Daoy (cell line): Measurements from ENCODE around the gene ZNF280B. TPM values are rescaled to one million over a fixed set of nuclear protein-coding genes. Genes with fewer than 3 reads are reported as not detected.
"Not testable (repeated sequence)": the region's sequence is repeated elsewhere in the genome, so short reads cannot be mapped to it uniquely, and the experiment has no call there.

Experiments
- DNase-seq: peaks from one replicate; pipeline ENCODE4 v3.0.0-alpha.2; 2015; ENCODE audit warnings: low read depth
- total RNA-seq: library from RNA; depleted of rRNA; stranded (reverse); fragments of >200 nt; shearing (Covaris generic); gene quantifications from 2 replicates; pipeline ENCODE4 v1.2.3, GENCODE V29; 2014

Gene ZNF280B
- total RNA-seq, 1 experiment from 2014 or later, result 3.8 TPM

DNA sequence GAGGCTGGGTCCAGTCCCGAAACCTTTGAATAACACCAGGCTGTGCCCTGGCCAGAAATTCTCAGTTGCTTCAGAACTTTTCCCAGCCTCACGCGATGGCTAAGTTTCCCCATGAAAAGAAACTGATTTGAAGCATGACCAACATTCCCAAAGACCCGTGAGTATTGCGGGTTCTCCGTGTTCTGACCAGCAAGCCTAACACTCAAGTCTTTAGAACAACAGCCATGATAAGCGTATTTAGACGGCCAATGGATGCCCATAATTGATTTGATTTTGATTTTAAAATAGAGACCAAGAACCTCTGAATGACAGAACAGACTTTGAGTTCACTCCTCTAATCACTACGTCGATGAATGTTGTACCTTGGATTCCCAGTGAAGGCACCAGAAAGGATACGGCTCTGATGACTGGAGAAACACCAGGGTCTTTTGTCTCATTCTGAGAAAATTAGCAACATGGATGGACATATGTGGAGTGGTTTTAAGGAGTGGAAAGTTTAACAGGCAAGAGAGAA lies 43.9 kb downstream of the ZNF280B start:
- DNase-seq, result no peak

- peak; percentile 62 for DNase-seq
Measured at GRCh38 chr22:22463855-22464540, 44.5 kb downstream of the ZNF280B start.

GRCh38 chr22:22462813-22463567 lies 45.6 kb downstream of the ZNF280B start:
- no peak for DNase-seq

DNA sequence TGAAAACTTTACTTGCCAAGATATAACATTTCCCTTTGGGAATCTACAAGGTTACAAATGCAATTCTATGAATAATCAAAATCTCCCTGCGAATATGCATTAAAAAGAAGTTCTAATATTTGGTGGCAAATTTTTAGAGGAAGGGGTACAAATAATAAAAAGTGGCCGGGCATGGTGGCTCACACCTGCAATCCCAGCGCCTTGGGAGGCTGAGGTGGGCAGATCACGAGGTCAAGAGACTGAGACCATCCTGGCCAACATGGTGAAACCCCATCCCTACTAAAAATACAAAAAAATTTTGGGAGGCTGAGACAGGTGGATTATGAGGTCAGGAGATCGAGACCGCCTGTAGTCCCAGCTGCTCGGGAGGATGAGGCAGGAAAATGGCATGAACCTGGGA lies 47.0 kb downstream of the ZNF280B start:
- DNase-seq, result no peak

GRCh38 chr22:22461111-22461510 lies 47.4 kb downstream of the ZNF280B start:
- DNase-seq, result no peak

DNA sequence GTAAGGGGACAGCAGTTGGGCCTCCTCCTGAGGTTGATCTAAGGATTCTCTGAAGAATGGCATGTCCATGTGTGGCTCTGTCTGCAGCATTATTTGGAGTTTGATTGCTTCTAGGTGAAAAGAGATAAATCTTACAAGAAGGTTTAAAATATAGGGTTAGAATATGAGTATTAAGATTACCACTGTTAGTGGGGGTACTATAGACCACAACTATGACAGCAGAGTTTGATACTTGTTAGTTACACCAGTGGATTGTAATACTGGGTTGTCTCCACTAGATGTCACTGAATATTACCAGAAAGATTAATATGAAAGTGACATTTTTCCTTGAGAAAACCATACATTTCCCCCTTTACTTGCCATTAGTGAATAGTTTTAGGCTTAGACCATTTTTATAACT lies 47.9 kb downstream of the ZNF280B start:
- no peak for DNase-seq

- DNase-seq, result no peak
Measured at GRCh38 chr22:22460060-22460459, 48.5 kb downstream of the ZNF280B start.

DNA sequence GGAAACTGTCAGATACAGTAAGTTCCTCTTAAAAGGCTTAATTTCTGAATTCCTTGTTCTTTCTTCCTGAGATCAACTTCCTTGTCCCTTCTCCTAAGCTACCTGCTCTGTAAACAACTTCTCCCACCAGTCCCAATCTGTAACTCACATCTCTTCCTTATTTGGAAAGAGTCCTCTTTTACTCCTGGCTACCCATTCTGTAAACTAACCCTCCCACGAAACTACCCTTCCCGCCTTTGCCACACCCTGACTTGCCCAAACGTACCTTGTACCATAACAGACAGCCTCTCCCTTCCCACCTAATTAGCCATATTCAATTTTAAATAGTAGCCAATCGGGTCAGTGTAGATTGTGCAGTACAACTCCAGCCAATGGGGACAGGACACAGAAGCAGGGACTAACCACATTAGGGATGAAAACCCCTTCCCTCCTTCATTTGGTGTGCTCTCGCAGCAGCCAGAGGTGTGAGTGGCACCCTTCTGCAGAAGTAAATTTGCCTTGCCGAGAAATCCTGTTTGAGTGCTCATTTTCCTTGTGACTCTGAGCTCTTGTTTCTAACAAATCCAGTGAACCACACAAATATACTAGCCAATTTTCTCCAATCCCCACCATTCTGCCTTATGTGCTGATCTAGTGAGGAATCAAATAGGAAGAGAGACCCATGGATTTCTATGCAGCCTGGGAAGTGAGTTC lies 49.5 kb downstream of the ZNF280B start:
- no peak for DNase-seq

GRCh38 chr22:22458387-22458786 lies 50.2 kb downstream of the ZNF280B start:
- no peak for DNase-seq

GRCh38 chr22:22454997-22455396 lies 53.5 kb downstream of the ZNF280B start:
- DNase-seq, result no peak

GRCh38 chr22:22452996-22453686 lies 55.4 kb downstream of the ZNF280B start:
- no peak for DNase-seq

DNA sequence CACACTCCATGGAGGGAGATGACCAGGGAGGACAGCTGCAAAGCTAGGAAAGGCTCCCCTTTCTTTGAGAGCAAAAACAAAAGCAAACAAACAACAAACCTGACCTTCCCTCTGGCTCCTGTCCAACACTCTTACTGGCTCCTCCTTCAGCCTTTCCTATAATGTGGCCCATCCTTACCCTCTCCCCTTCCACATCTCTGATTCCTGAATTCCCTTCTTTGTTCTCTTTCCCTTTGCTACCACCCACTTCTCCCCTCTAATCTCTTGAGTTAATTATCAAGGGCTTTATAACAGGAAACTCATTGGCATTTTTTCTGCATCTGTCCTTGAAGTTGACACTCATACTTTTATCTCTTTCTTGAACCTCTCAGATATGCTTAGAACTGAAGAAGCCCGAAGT lies 56.3 kb downstream of the ZNF280B start:
- DNase-seq, result no peak

DNA sequence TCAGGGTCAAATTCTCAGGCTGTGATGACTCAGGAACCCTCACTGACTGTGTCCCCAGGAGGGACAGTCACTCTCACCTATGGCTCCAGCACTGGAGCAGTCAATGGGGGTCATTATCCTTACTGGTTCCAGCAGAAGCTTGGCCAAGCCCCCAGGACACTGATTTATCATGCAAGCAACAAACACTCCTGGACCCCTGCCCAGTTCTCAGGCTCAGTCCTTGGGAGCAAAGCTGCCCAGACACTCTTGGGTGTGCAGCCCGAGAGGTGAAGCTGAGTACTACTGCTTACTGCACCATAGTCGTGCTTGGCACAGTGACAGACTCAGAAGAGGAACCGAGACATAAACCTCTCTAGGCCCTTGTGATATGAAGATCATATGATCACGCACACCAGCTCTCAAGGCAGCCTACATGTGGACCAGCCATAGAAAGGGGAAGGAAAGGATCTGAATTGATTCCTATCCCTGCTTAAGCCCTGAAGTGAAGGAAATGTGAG lies 58.2 kb downstream of the ZNF280B start:
- DNase-seq, result no peak

DNA sequence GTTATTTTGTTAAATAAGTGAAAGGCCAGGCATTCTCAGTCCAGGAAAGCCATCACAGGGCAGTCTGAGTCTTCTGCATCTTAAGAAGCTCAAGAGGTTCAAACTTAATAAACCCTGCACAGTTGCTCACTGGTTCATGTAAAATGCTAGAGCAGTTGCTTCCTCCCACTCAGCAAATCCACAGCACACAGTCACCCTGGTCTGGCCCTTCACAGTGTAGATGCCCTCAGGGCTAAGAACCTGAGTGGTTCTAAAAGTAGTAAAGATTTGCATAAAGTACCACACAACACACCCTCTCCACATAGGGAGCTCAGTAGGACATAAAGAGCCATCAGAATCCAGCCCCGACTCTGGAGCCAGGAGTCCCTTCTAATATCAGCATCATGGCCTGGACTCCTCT lies 58.7 kb downstream of the ZNF280B start:
- no peak for DNase-seq

DNA sequence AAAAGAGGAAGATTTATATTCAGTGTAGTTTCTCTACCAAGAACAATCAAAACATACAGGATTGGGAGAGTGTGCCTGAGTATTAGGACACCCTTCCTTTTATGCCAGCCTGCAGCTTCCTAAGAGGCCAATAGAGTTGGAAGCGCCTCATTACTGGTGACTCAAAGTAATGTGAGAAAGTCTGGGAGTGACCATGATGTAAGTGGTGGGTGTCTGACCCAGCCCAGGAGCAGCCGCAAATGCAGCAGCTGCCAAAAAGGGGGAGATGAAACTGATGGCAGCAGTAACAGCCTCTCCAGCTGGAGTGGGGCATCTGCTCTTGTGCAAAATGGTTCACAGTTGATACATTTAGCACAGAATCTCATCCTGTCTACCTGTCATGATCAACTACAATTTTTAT lies 62.0 kb downstream of the ZNF280B start:
- DNase-seq, result peak; percentile 7

GRCh38 chr22:22444007-22444589 lies 64.4 kb downstream of the ZNF280B start:
- not testable (repeated sequence) for DNase-seq

DNA sequence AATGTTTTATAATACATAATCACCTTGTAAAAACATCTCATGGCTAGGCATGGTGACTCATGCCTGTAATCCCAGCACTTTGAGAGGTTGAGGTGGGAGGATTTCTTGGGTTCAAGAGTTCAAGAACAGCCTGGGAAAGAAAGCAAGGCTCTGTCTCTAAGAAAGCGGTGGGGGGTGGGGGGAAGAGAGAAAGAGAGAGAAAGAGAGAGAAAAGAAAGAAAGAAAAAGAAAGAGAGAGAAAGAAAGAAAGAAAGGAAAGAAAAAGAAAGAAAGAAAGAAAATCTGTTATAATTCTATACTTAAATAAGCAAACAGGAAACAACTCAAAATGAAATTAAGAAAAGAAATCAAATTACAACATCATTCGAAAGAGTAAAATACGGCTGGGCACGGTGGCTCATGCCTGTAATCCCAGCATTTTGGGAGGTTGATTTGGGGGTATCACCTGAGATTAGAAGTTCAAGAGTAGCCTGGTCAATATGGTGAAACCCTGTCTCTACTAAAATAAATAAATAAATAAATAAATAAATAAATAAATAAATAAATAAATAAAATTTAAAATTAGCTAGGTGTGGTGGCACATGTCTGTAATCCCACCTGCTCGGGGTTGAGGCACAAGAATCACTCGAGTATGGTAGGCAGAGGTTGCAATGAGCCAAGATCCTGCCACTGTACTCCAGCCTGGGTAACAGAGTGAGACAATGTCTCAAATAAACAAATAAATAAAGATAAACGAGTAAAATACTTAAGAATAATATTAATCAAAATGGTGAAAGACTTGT lies 65.4 kb downstream of the ZNF280B start:
- DNase-seq, result no peak

GRCh38 chr22:22441626-22442025 lies 66.9 kb downstream of the ZNF280B start:
- not testable (repeated sequence) for DNase-seq

DNA sequence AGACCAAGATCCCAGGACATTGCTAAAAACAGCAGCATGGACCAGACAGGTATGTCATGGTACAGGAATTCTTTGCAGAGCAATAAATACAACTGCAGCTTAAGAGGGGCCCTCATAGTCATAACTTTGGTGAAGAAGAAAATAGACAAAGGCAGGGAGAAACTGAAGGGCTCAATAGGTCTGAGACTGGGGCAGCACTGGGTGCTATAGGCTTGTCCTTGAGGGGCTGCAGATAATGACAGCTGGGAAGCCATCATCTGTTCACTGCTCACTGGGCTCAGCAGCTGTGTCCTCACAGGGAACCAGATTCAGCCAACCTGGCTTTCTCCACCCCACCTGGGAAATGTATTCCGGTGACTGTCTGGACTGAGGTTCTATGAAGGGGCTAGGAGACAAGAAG lies 68.4 kb downstream of the ZNF280B start:
- no peak for DNase-seq
